ENCODE data around the gene TSHR. TPM values are rescaled to one million over a fixed set of nuclear protein-coding genes. Genes with fewer than 3 reads are reported as not detected.

Gene TSHR
- total RNA-seq, 1 experiment from 2014 or later: not detected

DNA sequence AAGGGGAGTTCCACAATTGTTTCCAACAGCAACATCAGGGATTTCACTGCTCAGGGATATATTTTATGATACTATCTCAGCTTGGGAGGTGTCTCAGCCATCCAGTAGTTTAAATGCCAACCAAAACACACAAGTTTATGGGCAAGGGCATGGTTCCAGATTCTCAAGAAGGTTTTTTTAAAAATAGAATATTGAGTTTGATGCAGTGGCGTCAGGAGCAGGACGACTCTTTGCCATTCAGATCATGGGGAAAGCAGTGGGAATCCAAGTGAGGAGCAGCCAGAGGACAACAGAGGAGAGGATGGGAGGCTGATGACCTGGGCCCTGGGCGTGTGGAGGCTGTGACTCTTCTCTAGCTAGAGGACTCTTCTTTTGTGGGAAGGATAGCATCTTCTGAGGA lies 25.7 kb downstream of the TSHR start:
- ChIA-PET RAD21 (ENCODE audit: low non-redundant PET in 1 of 2, low total read pairs in 2 of 2, uncharacterized antibody in 2 of 2, unreplicated experiment in 2 of 2) (no interaction called here), CTCF (no interaction called here), POLR2A (no interaction called here)
- H3K4me3 ChIP-seq (replicated peaks in 1 of 2; ENCODE audit: low read depth in 1 of 2, low read length in 2 of 2): no peak overlapping the region
- no peaks in the 10 kb centered on the region for H3K36me3 ChIP-seq (ENCODE audit: control insufficient read depth in 1 of 2, insufficient read depth in 2 of 2, low read length in 2 of 2)
- DNase-seq (ENCODE audit: low read depth, low spot score) (no peak), ATAC-seq (no peak)
- H2AFZ ChIP-seq (ENCODE audit: low read depth, low read length, poor library complexity, severe bottlenecking): no peak overlapping the region
- no peaks in the 10 kb centered on the region for H3K9me2 ChIP-seq (ENCODE audit: insufficient read depth)
- H3K4me1 ChIP-seq (ENCODE audit: control insufficient read depth in 1 of 2, insufficient read depth in 2 of 2, low read length in 2 of 2): no peaks in the 10 kb centered on the region
- no peaks in the 10 kb centered on the region for H3K27me3 ChIP-seq (ENCODE audit: insufficient read depth, low read length)
- no peaks in the 10 kb centered on the region for H3K9me3 ChIP-seq (ENCODE audit: control insufficient read depth in 1 of 2, insufficient read depth in 1 of 2, low read depth in 1 of 2, low read length in 2 of 2)
- H3K4me2 ChIP-seq (ENCODE audit: low read length): no peak overlapping the region
- no TSS peak for BruUV-seq (replicated peaks)
- TF ChIP-seq POLR2A (IDR thresholded peaks at IDR 0.05; ENCODE audit: borderline replicate concordance, extremely low read depth, insufficient read depth, insufficient read length): no peak
- no peak for TF ChIP-seq YY1 (IDR thresholded peaks at IDR 0.05; ENCODE audit: extremely low read depth, insufficient replicate concordance, low read depth, low read length)
- no peak for TF ChIP-seq RAD21 (IDR thresholded peaks at IDR 0.05; ENCODE audit: low read depth)
- TF ChIP-seq ELF1 (IDR thresholded peaks at IDR 0.05; ENCODE audit: borderline replicate concordance, low read depth): no peak
- no peak for TF ChIP-seq EZH2 (IDR thresholded peaks at IDR 0.05)
- TF ChIP-seq POLR2AphosphoS5 (IDR thresholded peaks at IDR 0.05; ENCODE audit: low read depth, low read length): no peak
- TF ChIP-seq CEBPB (IDR thresholded peaks at IDR 0.05; ENCODE audit: low read depth): no peak
- H3K79me2 ChIP-seq (ENCODE audit: insufficient read depth, low read length): no peaks in the 10 kb centered on the region
- no peak overlapping the region for H3K9ac ChIP-seq (ENCODE audit: low read length)
- intact Hi-C loops (cut with micrococcal nuclease): no loop called here
- H3K27ac ChIP-seq (ENCODE audit: low read depth, low read length): no peak overlapping the region
- H4K20me1 ChIP-seq (ENCODE audit: insufficient read depth): no peaks in the 10 kb centered on the region

DNA sequence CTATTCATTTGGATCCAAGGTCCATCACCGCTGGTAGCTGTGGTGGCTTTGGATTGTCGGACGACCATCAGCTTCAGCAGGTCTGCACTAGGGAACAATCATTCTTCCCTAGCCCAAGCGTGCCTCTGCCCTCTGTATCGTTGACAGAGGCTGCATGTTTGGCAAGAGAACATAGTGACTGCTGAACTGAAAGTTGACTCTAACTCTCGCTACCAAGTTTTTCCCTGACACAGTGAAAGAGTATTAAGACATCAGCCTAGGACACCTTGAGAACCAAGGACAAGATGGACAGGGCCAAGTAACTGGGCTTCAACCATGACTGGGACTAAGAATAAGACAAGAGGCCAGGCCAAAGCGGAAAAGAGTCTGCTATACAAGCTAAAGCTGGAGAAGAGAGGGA lies 26.3 kb downstream of the TSHR start:
- DNase-seq (ENCODE audit: low read depth, low spot score) (no peak), ATAC-seq (no peak)
- Histone ChIP-seq H3K4me3 (replicated peaks in 1 of 2; ENCODE audit: low read depth in 1 of 2, low read length in 2 of 2) (no peak overlapping the region), H3K4me2 (ENCODE audit: low read length) (no peak overlapping the region), H3K9me2 (ENCODE audit: insufficient read depth) (no peaks in the 10 kb centered on the region), H3K79me2 (ENCODE audit: insufficient read depth, low read length) (no peaks in the 10 kb centered on the region), H4K20me1 (ENCODE audit: insufficient read depth) (no peaks in the 10 kb centered on the region), H3K36me3 (ENCODE audit: control insufficient read depth in 1 of 2, insufficient read depth in 2 of 2, low read length in 2 of 2) (no peaks in the 10 kb centered on the region), H2AFZ (ENCODE audit: low read depth, low read length, poor library complexity, severe bottlenecking) (no peak overlapping the region), H3K9ac (ENCODE audit: low read length) (no peak overlapping the region), H3K9me3 (ENCODE audit: control insufficient read depth in 1 of 2, insufficient read depth in 1 of 2, low read depth in 1 of 2, low read length in 2 of 2) (no peaks in the 10 kb centered on the region), H3K4me1 (ENCODE audit: control insufficient read depth in 1 of 2, insufficient read depth in 2 of 2, low read length in 2 of 2) (no peaks in the 10 kb centered on the region), H3K27me3 (ENCODE audit: insufficient read depth, low read length) (no peaks in the 10 kb centered on the region), H3K27ac (ENCODE audit: low read depth, low read length) (no peak overlapping the region)
- BruUV-seq (replicated peaks): no TSS peak
- intact Hi-C loops (cut with micrococcal nuclease): no loop called here
- POLR2A ChIA-PET: no interaction called here
- no peak for TF ChIP-seq ZFX (IDR thresholded peaks at IDR 0.05)
- no peak for TF ChIP-seq SIN3A (IDR thresholded peaks at IDR 0.05; ENCODE audit: low read depth)
- TF ChIP-seq POLR2A (IDR thresholded peaks at IDR 0.05; ENCODE audit: borderline replicate concordance, extremely low read depth, insufficient read depth, insufficient read length): no peak
- no peak for TF ChIP-seq EZH2phosphoT487 (IDR thresholded peaks at IDR 0.05; ENCODE audit: borderline replicate concordance)
- no peak for TF ChIP-seq CBX3 (IDR thresholded peaks at IDR 0.05; ENCODE audit: low read depth)
- TF ChIP-seq, protein P1, sequence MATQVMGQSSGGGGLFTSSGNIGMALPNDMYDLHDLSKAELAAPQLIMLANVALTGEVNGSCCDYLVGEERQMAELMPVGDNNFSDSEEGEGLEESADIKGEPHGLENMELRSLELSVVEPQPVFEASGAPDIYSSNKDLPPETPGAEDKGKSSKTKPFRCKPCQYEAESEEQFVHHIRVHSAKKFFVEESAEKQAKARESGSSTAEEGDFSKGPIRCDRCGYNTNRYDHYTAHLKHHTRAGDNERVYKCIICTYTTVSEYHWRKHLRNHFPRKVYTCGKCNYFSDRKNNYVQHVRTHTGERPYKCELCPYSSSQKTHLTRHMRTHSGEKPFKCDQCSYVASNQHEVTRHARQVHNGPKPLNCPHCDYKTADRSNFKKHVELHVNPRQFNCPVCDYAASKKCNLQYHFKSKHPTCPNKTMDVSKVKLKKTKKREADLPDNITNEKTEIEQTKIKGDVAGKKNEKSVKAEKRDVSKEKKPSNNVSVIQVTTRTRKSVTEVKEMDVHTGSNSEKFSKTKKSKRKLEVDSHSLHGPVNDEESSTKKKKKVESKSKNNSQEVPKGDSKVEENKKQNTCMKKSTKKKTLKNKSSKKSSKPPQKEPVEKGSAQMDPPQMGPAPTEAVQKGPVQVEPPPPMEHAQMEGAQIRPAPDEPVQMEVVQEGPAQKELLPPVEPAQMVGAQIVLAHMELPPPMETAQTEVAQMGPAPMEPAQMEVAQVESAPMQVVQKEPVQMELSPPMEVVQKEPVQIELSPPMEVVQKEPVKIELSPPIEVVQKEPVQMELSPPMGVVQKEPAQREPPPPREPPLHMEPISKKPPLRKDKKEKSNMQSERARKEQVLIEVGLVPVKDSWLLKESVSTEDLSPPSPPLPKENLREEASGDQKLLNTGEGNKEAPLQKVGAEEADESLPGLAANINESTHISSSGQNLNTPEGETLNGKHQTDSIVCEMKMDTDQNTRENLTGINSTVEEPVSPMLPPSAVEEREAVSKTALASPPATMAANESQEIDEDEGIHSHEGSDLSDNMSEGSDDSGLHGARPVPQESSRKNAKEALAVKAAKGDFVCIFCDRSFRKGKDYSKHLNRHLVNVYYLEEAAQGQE (IDR thresholded peaks at IDR 0.05; ENCODE audit: low read depth): no peak
- TF ChIP-seq SP1 (IDR thresholded peaks at IDR 0.05; ENCODE audit: low read depth): no peak
- TF ChIP-seq EGR1 (IDR thresholded peaks at IDR 0.05; ENCODE audit: low read depth): no peak
- CTCF ChIA-PET: no interaction called here
- RAD21 ChIA-PET (ENCODE audit: low non-redundant PET in 1 of 2, low total read pairs in 2 of 2, uncharacterized antibody in 2 of 2, unreplicated experiment in 2 of 2): no interaction called here

Measured in HCT116 (cell line).